Measurements from ENCODE around the gene TWIST1.
A peak's percentile ranks its signal among the peaks of the same experiment; 100 is the strongest.

Gene TWIST1

GRCh38 chr7:19117091-19117869 is at the start of gene TWIST1:
Gene TWIST1 (minus strand): TSS chr7:19117636. CDS start chr7:19117321, 315 bp downstream.
- peak; percentile 80 for DNase-seq (ENCODE audit: low read depth, low spot score)

GRCh38 chr7:19161671-19162070 is 44.2 kb upstream of the TWIST1 start:
- no peak for DNase-seq (ENCODE audit: low read depth, low spot score)

GRCh38 chr7:19146699-19147098 is 29.3 kb upstream of the TWIST1 start:
- DNase-seq (ENCODE audit: low read depth, low spot score): peak; percentile 2

- peak; percentile 9 for DNase-seq (ENCODE audit: low read depth, low spot score)
Measured at GRCh38 chr7:19145434-19146115, 28.1 kb upstream of the TWIST1 start.

GRCh38 chr7:19144661-19145433 is 27.4 kb upstream of the TWIST1 start, which contains the start of gene FERD3L:
Gene FERD3L (minus strand): TSS chr7:19145421. CDS start chr7:19145362, 59 bp downstream.
- DNase-seq (ENCODE audit: low read depth, low spot score): peak; percentile 3

GRCh38 chr7:19143881-19144574 is 26.6 kb upstream of the TWIST1 start:
- DNase-seq (ENCODE audit: low read depth, low spot score): peak; percentile 41

- DNase-seq (ENCODE audit: low read depth, low spot score): no peak
Measured at GRCh38 chr7:19139706-19140327, 22.4 kb upstream of the TWIST1 start.

GRCh38 chr7:19133886-19134285 is 16.4 kb upstream of the TWIST1 start:
- DNase-seq (ENCODE audit: low read depth, low spot score): no peak

GRCh38 chr7:19133390-19133789 is 16.0 kb upstream of the TWIST1 start:
- DNase-seq (ENCODE audit: low read depth, low spot score): no peak

- no peak for DNase-seq (ENCODE audit: low read depth, low spot score)
Measured at GRCh38 chr7:19128856-19129255, 11.4 kb upstream of the TWIST1 start.

- DNase-seq (ENCODE audit: low read depth, low spot score): peak; percentile 32
Measured at GRCh38 chr7:19121977-19122588, 4.6 kb upstream of the TWIST1 start.

- peak; percentile 19 for DNase-seq (ENCODE audit: low read depth, low spot score)
Measured at GRCh38 chr7:19119870-19120486, 2.5 kb upstream of the TWIST1 start.

- DNase-seq (ENCODE audit: low read depth, low spot score): no peak
Measured at GRCh38 chr7:19119372-19119771, 1.9 kb upstream of the TWIST1 start.

GRCh38 chr7:19118636-19119371 is 1.4 kb upstream of the TWIST1 start:
- DNase-seq (ENCODE audit: low read depth, low spot score): peak; percentile 57

- peak; percentile 26 for DNase-seq (ENCODE audit: low read depth, low spot score)
Measured at GRCh38 chr7:19117870-19118608, 603 bp upstream of the TWIST1 start.

- DNase-seq (ENCODE audit: low read depth, low spot score): peak; percentile 68
Measured at GRCh38 chr7:19116121-19117090, 1.0 kb downstream of the TWIST1 start.

GRCh38 chr7:19114551-19114855 is 2.9 kb downstream of the TWIST1 start:
- DNase-seq (ENCODE audit: low read depth, low spot score): no peak
